GM23248 (cell line): ENCODE measurements around the gene GSE1.

ENCODE experiments used
- EZH2 ChIP-seq: fragments of 200-600 bp; sonication (generic); IDR thresholded peaks from 2 replicates; pipeline ENCODE4 v1.6.1; 2018; ENCODE audit warnings: antibody characterized with exemption, mild to moderate bottlenecking; ENCODE audit not compliant: insufficient read depth, poor library complexity, severe bottlenecking
- EZH2phosphoT487 ChIP-seq: fragments of 200-600 bp; sonication (generic); IDR thresholded peaks from 2 replicates; pipeline ENCODE4 v1.6.1; 2018; ENCODE audit warnings: antibody characterized with exemption, moderate library complexity, mild to moderate bottlenecking, low read depth; ENCODE audit not compliant: insufficient read depth

DNA sequence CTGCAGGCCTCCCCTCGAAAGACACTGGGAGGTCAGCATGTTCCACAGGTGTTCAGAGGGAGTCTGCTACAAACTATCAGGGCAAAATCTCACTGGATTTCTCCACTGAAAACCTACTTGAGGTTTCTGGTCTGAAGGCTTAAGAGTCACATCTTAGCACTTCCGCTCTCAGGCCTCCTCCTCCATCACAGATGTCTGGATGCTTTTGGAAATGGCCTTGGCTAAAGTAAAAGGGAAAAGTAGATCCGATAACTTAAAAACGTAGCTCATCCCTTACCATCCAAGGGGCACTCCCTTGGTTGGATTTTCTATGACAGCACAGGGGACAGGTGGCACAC lies 61.3 kb downstream of the GSE1 start:
- TF ChIP-seq EZH2phosphoT487 (no peak), EZH2 (no peak)
